ENCODE results near the gene PSTPIP1.

DNA sequence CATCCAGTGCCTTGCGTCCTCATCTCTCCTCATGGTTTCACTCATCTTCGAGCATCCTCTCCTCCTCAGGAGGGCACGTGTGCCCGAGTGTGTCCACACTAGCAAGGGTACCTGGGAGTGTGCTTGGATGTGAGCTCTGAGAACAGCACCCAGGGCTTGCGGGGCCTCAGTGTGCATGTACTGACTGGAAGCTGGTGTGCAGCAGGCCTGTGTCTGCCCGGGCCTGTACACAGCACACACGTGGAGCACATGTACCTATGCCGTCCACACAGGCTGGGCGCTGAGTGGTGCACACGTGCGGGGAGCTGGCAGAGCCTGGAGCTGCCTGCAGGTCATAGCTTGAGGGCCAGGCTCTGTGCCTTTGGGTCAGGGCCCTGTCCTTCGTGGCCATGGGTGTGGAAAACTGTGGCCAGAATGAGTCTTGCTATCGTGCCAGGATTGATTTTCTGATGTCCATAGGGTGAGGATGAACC lies 41.1 kb downstream of the PSTPIP1 start:
- TF ChIP-seq, protein P1, sequence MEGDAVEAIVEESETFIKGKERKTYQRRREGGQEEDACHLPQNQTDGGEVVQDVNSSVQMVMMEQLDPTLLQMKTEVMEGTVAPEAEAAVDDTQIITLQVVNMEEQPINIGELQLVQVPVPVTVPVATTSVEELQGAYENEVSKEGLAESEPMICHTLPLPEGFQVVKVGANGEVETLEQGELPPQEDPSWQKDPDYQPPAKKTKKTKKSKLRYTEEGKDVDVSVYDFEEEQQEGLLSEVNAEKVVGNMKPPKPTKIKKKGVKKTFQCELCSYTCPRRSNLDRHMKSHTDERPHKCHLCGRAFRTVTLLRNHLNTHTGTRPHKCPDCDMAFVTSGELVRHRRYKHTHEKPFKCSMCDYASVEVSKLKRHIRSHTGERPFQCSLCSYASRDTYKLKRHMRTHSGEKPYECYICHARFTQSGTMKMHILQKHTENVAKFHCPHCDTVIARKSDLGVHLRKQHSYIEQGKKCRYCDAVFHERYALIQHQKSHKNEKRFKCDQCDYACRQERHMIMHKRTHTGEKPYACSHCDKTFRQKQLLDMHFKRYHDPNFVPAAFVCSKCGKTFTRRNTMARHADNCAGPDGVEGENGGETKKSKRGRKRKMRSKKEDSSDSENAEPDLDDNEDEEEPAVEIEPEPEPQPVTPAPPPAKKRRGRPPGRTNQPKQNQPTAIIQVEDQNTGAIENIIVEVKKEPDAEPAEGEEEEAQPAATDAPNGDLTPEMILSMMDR (conservative IDR thresholded peaks at IDR 0.05; ENCODE audit: low read depth in 2 of 2): no peak
- TF ChIP-seq POLR2AphosphoS5 (IDR thresholded peaks at IDR 0.05; ENCODE audit: low read depth): no peak
